G401 (cell line): ENCODE measurements around the gene COG4. TPM values are rescaled to one million over a fixed set of nuclear protein-coding genes. Genes with fewer than 3 reads are reported as not detected.
A peak's percentile ranks its signal among the peaks of the same experiment; 100 is the strongest.
"Not testable (repeated sequence)": the region's sequence is repeated elsewhere in the genome, so short reads cannot be mapped to it uniquely, and the experiment has no call there.

Experiments used
- DNase-seq: peaks from one replicate; pipeline ENCODE4 v3.0.0-alpha.2; 2015; ENCODE audit warnings: low spot score
- in situ Hi-C: cut with HindIII; loops from 2 replicates; pipeline ENCODE4 v1.10.0; 2016; ENCODE audit warnings: low sequenced_read_pairs, mixed read lengths
- total RNA-seq: library from RNA; depleted of rRNA; stranded (reverse); fragments of >200 nt; shearing (Covaris generic); gene quantifications from 2 replicates; pipeline ENCODE4 v1.2.3, GENCODE V29; 2014; rRNA removed

COG4 gene
- total RNA-seq, result 79.5 and 97.0 TPM in 2 replicates

DNA sequence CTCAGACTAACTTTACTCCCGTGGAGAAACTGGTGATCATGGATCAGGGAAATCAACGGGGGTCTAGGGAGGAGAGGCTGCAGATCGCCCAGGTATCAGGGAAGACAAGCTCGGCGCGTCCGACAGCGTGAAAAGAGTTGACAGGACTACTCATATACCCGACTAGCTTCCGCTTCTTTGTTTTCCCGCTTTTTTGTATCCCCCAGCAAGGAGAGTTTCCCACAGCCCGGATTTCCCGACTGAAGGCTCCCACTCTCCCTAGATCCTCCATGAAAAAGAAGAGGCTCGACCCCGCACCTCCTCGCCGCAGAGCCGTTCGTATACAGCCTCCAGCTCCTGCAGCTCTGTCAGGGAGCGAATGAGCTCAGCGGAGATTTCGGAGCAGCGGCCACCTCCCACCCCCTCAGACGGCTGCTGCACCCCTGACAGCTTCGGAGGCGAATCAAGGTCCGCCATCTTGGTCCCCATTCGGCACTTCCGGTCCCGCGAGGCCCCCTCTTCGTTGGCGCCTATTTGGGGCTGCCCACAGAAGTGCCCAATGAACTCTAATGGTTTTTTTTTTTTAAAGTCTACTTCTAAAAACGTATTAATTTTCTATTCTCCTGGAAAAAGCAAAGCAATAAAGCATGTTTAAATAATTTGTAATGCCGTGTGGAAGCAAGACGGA, at the start of gene COG4:
TSS of gene COG4 (minus strand) at position 479 of the 667 bp plus-strand sequence. CDS start at position 468, 11 bp downstream.
- peak; percentile 88 for DNase-seq
- in situ Hi-C loops, result no loop called here

DNA sequence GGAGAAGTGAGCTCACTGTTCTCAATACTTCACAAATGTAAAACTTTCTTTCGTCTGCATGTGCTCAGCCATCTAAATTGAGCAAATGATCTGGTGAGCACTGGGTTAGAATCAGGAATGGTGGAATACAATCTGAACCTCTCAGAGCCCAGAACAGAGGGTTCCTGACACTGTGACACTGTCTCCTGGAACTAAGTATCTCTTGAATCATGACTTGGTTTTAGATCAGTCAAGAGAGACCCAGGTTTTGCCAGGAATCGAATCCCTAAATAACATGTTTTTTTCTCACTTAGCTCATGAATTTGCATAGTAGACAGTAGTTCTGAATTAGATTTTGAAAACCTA, 49.5 kb upstream of the COG4 start:
- no peak for DNase-seq
- in situ Hi-C loops, result no loop called here

DNA sequence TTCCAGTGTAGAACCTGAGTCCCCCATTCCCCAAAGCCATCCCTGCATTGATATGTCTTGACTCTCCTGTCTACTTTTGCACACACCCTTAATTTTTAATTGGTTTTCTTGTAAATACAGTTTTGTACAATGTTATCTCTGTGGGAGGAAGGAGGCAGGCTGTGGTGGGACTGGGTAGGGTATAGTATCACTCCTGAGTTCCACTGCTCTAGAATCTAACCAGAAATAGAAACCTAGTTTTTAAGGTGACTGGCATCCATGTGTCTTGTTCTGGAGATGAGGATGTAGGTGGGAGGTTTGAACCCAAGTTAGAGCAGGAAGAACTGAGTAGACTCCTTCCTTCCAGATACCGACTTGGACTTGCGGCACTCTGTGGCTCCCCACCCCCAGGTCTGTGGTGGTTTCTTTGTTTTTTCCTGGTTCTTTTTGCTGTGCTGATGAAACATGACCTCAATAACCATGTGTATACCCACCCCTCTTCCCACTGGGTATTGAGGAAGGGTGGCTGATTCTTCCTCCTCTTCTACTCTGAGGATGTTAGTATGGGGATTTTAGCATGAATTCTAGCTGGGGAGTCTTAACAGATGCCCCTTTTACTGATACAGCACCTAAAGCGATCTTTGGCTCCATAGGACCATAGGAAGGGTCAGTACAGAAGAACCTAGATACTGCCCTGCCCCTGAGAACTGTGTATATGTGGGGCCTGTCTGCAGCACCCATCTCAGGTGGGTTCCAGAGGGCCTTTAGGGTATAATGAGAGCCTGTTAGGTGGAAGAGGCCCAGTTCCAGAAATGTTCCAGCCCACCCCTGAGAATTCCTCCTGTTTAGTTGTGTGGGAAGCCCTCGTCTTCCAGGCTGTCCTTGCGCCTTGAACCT, 48.9 kb upstream of the COG4 start:
- in situ Hi-C loops, result no loop called here

DNA sequence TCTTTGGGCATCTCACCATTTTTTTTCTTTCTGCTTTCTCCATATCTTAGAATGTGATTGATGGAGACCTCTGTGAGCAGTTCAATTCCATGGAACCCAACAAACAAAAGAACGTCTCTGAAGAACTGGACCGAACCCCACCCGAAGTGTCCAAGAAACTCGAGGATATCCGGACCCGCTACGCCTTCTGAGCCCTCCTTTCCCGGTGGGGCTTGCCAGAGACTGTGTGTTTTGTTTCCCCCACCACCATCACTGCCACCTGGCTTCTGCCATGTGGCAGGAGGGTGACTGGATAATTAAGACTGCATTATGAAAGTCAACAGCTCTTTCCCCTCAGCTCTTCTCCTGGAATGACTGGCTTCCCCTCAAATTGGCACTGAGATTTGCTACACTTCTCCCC, 48.3 kb upstream of the COG4 start:
- in situ Hi-C loops, result no loop called here

More for the DNA sequence above, 48.9 kb upstream of the COG4 start:
- DNase-seq, result no peak

DNA sequence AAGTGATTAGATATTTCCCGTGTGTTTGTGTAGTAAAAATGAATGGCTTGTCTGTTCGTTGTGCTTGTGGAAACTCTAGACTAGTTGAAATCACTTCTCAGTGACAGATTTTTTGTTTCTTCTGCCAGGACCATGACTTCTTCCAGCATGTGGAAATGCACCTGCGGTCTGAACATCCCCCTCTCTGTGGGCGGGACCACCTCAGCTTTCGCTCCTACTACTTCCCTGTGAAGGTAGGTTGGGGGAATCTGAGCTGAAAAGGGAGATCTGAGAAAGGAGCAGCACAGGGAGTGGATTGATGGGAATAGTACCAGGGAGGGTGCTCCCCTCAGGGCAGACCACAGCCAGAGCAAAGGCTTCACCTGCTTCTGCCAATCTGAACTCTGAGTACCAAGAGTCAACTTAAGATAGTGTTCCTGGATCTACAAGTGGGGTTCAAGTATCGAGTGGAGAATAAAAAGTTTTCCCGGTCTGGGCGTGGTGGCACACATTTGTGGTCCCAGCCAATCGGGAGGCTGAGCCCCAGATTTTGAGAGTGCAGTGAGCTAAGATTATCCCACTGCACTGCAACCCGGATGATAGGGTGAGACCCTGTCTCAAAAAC, 47.7 kb upstream of the COG4 start:
- in situ Hi-C loops, result no loop called here
- DNase-seq, result no peak

More for the DNA sequence above, 48.3 kb upstream of the COG4 start:
- no peak for DNase-seq

DNA sequence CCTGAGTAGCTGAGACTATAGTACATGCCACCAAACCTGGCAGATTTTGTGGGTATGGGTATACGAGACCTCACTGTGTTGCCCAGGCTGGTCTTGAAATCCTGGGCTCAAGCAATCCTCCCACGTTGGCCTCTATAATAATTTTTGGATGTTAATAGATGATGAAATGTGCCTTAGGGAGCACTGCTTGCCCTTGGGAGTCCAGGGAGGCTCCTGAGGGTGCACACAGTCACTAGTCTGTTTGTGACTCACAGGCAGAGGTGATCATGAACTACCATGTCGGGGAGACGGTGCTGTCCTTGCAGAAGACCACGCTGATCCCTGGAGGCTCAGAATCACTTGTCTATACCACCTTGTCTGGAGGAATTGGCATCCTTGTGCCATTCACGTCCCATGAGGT, 46.4 kb upstream of the COG4 start:
- in situ Hi-C loops, result no loop called here
- DNase-seq, result no peak

DNA sequence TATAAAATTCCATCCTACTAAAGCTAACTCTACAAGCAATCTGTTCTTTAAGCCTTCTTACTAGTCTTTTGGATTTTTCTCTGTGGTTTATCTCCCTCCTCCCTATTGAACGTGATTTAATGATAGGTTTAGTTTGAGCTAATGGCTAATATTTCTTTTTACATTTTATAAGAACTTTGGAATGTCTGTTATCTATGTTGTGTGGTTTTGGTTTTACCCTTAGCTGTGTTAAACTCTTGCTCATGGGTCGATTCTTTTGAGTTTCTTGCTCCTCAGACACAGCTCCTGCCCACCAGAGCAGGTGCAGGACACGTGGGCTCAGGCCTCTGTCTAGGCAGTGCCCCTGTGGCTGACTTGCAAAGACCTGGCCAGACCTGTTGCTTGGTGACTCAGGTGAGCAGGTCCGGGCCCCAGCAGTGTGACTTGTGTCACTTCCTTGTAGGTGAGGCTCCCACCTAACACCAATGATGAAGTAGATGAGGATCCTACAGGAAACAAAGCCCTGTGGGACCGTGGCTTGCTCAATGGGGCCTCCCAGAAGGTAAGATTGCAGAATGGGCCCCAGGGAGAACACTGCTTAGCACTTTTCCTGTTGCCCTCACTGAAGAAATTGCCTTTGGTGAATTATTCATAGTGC, 45.4 kb upstream of the COG4 start:
- in situ Hi-C loops, result no loop called here
- no peak for DNase-seq

DNA sequence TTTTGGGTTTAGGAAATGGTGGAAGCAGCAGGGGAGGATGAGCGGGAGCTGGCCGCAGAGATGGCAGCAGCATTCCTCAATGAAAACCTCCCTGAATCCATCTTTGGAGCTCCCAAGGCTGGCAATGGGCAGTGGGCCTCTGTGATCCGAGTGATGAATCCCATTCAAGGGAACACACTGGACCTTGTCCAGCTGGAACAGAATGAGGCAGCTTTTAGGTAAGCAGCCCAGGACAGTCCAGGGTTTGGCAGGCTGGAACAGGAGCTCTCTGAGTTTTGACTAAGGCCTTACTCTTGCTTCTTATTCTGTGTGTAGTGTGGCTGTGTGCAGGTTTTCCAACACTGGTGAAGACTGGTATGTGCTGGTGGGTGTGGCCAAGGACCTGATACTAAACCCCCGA, 41.7 kb upstream of the COG4 start:
- DNase-seq, result peak; percentile 79

DNA sequence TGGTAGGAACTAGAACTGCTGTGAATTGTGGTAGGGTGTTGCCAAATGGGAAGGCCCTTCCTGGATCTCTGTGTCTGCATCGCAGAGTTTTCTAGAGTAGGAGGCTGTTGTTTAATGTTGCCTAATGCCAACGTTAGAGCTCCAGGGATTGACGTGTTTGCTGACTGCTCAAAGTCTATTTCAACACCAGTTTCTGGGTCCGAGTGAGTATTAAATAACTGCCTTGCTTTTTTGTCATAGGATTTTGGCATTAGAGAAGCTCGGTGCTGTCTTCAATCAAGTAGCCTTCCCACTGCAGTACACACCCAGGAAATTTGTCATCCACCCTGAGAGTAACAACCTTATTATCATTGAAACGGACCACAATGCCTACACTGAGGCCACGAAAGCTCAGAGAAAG, 40.3 kb upstream of the COG4 start:
- in situ Hi-C loops, result no loop called here

More for the DNA sequence above, 41.7 kb upstream of the COG4 start:
- in situ Hi-C loops, result no loop called here

DNA sequence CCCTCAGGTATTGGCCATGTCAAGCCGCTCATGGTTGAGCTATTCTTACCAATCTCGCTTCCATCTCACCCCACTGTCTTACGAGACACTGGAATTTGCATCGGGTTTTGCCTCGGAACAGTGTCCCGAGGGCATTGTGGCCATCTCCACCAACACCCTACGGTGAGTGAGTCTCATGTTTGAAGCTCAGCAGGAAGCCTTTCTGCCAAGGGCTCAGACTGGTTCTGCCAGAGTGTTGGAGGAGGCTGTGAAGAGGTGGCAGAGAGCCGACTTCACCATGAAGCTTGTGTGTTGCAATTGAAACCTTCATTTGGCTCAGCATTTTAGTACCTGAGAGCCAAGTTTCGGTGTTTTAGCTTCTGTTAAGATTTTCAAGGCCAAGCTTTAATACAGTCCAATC, 38.3 kb upstream of the COG4 start:
- in situ Hi-C loops, result no loop called here
- DNase-seq, result peak; percentile 88

More for the DNA sequence above, 40.3 kb upstream of the COG4 start:
- no peak for DNase-seq

DNA sequence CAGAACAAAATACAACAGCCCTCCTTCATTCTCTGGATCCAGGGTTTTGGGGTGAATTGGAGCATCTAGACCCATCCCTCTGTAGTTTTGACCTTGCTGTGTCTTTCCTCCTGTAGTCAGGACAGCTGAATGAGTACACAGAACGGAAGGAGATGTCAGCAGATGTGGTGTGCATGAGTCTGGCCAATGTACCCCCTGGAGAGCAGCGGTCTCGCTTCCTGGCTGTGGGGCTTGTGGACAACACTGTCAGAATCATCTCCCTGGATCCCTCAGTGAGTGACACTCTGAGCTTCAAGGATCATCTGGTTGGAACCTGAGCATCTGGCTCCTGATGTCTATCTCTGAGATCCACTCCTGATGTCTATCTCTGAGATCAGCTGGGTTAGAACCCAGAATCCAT, 32.7 kb upstream of the COG4 start:
- DNase-seq, result no peak
- in situ Hi-C loops, result no loop called here

DNA sequence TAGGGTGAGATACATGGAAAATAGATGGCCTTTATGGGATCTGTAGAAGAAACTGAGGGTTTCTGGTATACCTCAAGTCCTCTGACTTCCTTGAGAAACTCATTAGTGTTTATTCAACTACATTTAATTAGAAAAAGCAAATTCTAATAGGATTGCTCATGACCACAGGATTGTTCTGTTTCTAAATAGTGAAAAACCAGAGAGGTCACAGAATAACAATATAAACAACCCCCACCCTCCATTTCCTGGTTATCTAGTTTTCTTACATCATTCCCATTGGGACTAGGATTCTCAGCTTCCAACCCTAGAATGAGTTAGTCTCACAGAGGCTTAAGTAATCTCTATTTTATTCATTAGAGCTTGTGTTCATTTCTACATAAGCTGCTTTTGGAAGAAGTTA, 30.3 kb upstream of the COG4 start:
- in situ Hi-C loops, result no loop called here
- no peak for DNase-seq

DNA sequence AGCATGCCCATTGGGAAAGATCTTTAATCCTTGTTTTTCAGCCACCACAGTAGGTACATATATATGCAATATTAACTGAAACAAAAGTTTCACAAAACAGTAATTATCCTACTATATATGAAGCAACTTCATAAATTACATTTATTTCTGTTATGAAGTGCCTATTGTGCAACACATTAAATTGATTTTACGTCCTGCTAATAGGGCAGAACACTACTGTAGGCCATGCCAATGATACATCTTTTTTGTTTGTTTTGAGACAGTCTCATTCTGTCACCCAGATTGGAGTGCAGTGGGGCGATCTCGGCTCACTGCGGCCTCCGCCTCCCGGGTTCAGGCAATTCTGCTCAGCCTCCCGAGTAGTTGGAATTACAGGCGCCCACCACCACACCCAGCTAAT, 29.3 kb upstream of the COG4 start:
- no peak for DNase-seq
- in situ Hi-C loops, result no loop called here

DNA sequence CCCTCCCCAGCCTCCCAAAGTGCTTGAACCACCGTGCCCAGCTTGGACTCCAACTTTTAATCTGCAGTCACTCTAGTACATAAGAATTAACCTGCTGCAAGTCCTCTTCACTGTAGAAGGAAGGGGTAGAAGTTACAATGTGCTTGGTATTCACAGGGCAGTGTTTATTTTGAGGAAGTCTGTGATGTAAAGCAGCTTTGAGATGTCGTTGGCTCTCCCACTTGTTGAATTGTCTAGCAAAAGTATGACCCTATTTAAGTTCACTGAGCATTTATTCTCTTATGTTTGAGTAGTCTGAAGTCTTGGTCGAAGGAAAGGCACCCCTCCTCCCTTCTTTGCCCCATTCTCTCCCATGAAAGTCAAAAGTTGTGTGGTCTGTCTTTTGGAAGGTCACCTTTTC, 28.4 kb upstream of the COG4 start:
- DNase-seq, result no peak
- in situ Hi-C loops, result no loop called here

DNA sequence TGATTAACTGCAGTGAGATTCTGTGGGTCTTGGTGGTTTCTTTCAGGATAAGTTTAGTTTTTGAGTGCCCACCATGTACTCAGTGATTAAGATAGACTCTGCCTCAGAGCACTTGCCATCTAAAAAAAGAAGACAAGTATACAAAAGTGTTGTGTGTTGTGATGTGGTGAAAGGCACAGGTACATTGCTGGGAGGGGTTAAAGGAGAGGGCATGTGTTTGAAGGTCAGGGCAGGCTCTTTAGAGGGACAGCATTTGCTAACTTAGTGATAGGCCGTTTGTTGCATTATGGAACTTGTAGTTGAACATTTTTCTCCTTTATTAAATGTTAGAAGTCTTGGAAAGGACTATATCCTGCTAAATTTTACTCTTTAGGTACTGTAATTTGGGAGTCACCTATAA, 26.7 kb upstream of the COG4 start:
- in situ Hi-C loops, result no loop called here
- no peak for DNase-seq

DNA sequence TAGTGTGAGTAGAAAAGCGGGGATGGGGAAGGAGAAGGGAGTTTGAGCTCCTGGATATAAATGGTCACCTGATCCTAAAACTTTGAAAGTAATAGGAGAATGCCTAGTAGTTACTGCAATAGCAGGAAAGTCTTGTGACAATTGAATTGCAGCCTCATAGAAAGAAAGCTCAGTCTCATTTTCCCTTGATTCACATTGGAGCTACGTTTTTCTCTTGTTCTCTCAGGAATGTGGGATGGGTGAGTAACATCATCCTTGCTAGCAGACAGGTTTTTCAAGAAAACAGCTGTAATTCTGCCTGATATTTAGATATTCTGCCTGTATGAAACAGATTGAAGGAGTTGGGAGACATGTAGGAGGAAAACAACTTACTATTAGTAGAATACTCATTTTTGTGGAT, 25.6 kb upstream of the COG4 start:
- no peak for DNase-seq
- in situ Hi-C loops, result no loop called here

DNA sequence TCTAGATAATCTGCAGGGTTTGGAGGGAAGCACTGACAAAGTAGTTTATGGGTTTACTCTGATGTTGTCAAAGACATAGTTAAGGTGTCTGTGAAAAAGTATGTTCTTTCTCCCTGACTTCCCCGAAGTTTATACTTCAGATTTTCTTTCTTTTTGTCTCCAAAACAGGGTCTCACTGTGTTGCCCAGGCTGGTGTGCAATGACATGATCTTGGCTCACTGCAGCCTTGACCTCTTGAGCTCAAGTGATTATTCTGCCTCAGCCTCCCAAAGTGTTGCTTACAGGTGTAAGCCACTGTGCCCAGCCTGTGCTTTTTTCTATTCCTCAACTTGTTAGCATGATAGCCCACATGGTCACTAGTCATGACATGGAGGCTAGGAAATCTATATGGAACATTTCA, 21.2 kb upstream of the COG4 start:
- no peak for DNase-seq
- in situ Hi-C loops, result no loop called here

DNA sequence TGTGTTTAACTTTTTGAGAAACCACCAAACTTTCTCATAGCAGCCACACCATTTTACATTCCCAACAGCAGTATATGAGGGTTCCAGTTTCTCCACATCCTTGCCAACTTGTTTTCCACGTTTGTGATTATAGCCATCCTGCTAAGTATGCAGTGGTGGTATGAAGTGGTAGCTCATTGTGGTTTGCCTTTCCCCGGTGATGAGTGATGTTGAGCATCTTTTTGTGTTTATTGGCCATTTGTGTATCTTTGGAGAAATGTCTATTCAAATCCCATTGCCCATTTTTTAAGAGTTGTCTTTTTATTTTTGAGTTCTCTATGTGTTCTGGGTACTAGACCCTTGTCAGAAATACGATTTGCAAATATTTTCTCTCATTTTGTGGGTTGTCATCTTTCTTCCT, 17.6 kb upstream of the COG4 start:
- no peak for DNase-seq
- in situ Hi-C loops, result no loop called here

DNA sequence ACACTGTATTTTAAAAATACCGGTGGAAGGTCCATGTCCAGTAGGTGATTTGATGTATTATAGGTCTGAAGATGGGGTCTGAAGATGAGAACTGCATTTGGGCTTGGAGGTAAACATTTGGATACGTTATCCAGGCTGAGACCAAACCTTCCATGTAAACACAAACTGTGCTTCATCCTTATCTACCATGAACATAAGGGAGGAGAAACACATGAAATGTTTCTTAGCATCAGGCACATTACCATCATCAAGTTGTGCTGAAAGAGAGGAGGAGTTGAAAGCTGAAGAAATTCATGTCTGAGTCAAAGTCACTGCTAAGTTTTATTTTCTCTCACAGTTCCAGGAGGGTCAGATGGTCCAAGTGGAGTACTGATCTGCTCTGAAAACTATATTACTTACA, 11.6 kb upstream of the COG4 start:
- no peak for DNase-seq
- in situ Hi-C loops, result no loop called here

DNA sequence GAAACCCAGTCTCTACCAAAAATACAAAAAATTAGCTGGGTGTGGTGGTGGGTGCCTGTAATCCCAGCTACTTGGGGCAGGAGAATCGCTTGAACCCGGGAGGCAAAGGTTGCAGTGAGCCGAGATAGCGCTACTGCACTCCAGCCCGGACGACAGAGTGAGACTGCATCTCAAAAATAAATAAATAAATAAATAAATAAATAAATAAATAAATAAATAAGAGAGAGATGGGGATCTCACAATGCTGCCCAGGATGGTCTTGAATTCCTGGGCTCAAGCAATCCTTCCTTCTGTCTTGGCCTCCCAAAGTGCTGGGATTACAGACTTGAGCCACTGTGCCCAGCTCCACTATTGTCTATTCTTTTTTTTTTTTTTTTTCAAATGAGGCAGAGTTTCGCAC, 6.6 kb upstream of the COG4 start:
- in situ Hi-C loops, DNase-seq: not testable (repeated sequence)
